ENCODE results near the gene FOXK1.

Gene FOXK1

GRCh38 chr7:4699841-4700240 lies 17.7 kb downstream of the FOXK1 start:
- DNase-seq: no peak

- no peak for DNase-seq
Observed at GRCh38 chr7:4700577-4701235, 18.6 kb downstream of the FOXK1 start.

- DNase-seq: no peak
Observed at GRCh38 chr7:4702961-4703512, 20.9 kb downstream of the FOXK1 start.

- DNase-seq: no peak
Observed at GRCh38 chr7:4703532-4703931, 21.4 kb downstream of the FOXK1 start.

- no peak for DNase-seq
Observed at GRCh38 chr7:4706384-4707216, 24.5 kb downstream of the FOXK1 start.

GRCh38 chr7:4707217-4707741 lies 25.2 kb downstream of the FOXK1 start:
- peak; percentile 52 for DNase-seq

- DNase-seq: no peak
Observed at GRCh38 chr7:4707980-4708411, 25.9 kb downstream of the FOXK1 start.

- no peak for DNase-seq
Observed at GRCh38 chr7:4709187-4709586, 27.1 kb downstream of the FOXK1 start.

- DNase-seq: no peak
Observed at GRCh38 chr7:4711093-4711492, 29.0 kb downstream of the FOXK1 start.

GRCh38 chr7:4711634-4712033 lies 29.5 kb downstream of the FOXK1 start:
- no peak for DNase-seq

- no peak for DNase-seq
Observed at GRCh38 chr7:4712281-4713182, 30.4 kb downstream of the FOXK1 start.

- no peak for DNase-seq
Observed at GRCh38 chr7:4713183-4713784, 31.2 kb downstream of the FOXK1 start.

- DNase-seq: no peak
Observed at GRCh38 chr7:4714161-4714700, 32.1 kb downstream of the FOXK1 start.

GRCh38 chr7:4714767-4715409 lies 32.8 kb downstream of the FOXK1 start:
- DNase-seq: no peak

- no peak for DNase-seq
Observed at GRCh38 chr7:4715410-4715776, 33.3 kb downstream of the FOXK1 start.

GRCh38 chr7:4716946-4717795 lies 35.1 kb downstream of the FOXK1 start:
- DNase-seq: no peak

- no peak for DNase-seq
Observed at GRCh38 chr7:4718075-4718474, 36.0 kb downstream of the FOXK1 start.

GRCh38 chr7:4720225-4720624 lies 38.1 kb downstream of the FOXK1 start:
- DNase-seq: no peak

GRCh38 chr7:4722308-4722707 lies 40.2 kb downstream of the FOXK1 start:
- DNase-seq: no peak

- no peak for DNase-seq
Observed at GRCh38 chr7:4722960-4723630, 41.0 kb downstream of the FOXK1 start.
